A673 (cell line): ENCODE data around the gene MAP3K3.

Experiments used
- CTCF ChIP-seq: fragments of 300-800, 200-600 bp; sonication (generic); conservative IDR thresholded peaks from 2 replicates; pipeline ENCODE4 v1.5.1; 2017; ENCODE audit warnings: low read depth, mild to moderate bottlenecking, antibody characterized with exemption, low read length, moderate library complexity, mixed read lengths
- EZH2 ChIP-seq: fragments of 200-600 bp; sonication (generic); IDR thresholded peaks from 2 replicates; pipeline ENCODE4 v1.6.1; 2017; ENCODE audit warnings: borderline replicate concordance, low read depth, mild to moderate bottlenecking, mixed read lengths, antibody characterized with exemption, low read length; ENCODE audit not compliant: poor library complexity, severe bottlenecking

GRCh38 chr17:63600569-63601438, 21.4 kb upstream of the MAP3K3 start, which contains the start of gene TACO1:
- no peak for TF ChIP-seq CTCF
- TF ChIP-seq EZH2 = no peak
